WERI-Rb-1 (cell line): ENCODE results near the gene PPFIBP2.
A peak's percentile ranks its signal among the peaks of the same experiment; 100 is the strongest.

Source experiments
- DNase-seq: peaks from one replicate; pipeline ENCODE4 v3.0.0-alpha.2; 2020
- H3K27ac ChIP-seq: fragments of 250-450 bp; sonication (Bioruptor Pico); 2 replicates; pipeline ENCODE4 v1.5.1; 2020; ENCODE audit warnings: mild to moderate bottlenecking, moderate library complexity
- H3K27me3 ChIP-seq: fragments of 250-450 bp; sonication (Bioruptor Pico); 2 replicates; pipeline ENCODE4 v1.5.1; 2021; ENCODE audit warnings: mild to moderate bottlenecking, low read depth, moderate library complexity; ENCODE audit not compliant: insufficient read depth, severe bottlenecking
- H3K36me3 ChIP-seq: fragments of 250-450 bp; sonication (Bioruptor Pico); 2 replicates; pipeline ENCODE4 v1.5.1; 2020; ENCODE audit warnings: mild to moderate bottlenecking, moderate library complexity
- H3K4me3 ChIP-seq: 2 replicates; pipeline ENCODE4 v1.5.1; 2011; ENCODE audit warnings: low read depth, mild to moderate bottlenecking, control low read depth, low read length
- H3K9me3 ChIP-seq: fragments of 250-450 bp; sonication (Bioruptor Pico); 2 replicates; pipeline ENCODE4 v1.5.1; 2021; ENCODE audit warnings: mild to moderate bottlenecking, moderate library complexity; ENCODE audit not compliant: severe bottlenecking
- TF ChIP-seq, protein P1 (sequence below): IDR thresholded peaks from 2 replicates; pipeline ENCODE4 v1.5.1; 2011; ENCODE audit warnings: low read depth, mild to moderate bottlenecking, control low read depth, inconsistent platforms, low read length

Gene PPFIBP2

DNA sequence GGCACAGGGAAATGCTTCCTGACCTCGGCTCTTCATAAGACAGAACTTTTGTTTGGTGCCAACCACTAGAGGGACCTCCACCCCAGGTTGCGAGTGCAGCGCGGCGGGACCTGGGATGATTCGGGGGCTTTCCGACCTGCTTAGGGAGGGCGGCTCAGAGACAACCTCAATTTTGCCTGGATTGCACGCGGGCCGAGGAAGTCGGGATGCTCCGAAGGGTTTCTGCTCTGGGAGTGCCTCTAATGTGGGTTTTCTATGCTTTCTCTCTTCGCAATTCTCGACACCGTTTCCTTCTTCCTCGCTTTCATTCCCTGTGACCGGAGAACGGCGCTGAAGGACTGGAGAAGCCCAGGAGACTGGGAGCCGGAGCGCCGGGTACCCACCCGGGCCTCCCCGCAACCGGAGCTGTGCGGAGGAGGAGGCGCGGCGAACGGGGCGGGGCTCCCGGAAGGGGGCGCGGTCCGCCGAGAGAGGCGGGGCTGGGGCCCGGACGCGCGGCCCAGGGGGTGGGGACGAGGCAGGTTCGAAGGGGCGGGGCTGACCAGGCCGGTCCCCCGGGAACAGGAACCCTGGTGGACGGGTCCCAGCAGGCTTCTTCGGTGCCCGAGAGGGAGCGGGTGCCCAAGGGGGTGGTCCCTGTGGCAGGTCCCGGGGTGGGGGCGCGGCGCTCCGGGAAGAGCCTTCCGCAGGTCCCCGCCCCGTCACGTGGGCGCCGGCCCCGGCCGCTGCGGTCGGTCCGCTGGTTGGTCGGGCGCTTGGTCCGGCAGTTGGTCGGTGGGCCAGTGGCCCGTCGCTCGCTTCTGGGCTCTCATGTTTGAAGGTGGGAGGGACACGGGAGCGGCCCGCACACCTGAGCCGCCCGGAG, at the start of gene PPFIBP2:
Gene PPFIBP2, plus strand, starts transcription at position 766 of the 865 bp plus-strand sequence. CDS start 35,477 bp downstream, outside the sequence.
- H3K4me3 ChIP-seq = peak within 1 kb of the TSS; percentile 57
- no peak within 1 kb of the TSS for H3K27ac ChIP-seq
- H3K27me3 ChIP-seq = peaks cover 28% of the 10 kb centered on the region
- TF ChIP-seq, protein P1, sequence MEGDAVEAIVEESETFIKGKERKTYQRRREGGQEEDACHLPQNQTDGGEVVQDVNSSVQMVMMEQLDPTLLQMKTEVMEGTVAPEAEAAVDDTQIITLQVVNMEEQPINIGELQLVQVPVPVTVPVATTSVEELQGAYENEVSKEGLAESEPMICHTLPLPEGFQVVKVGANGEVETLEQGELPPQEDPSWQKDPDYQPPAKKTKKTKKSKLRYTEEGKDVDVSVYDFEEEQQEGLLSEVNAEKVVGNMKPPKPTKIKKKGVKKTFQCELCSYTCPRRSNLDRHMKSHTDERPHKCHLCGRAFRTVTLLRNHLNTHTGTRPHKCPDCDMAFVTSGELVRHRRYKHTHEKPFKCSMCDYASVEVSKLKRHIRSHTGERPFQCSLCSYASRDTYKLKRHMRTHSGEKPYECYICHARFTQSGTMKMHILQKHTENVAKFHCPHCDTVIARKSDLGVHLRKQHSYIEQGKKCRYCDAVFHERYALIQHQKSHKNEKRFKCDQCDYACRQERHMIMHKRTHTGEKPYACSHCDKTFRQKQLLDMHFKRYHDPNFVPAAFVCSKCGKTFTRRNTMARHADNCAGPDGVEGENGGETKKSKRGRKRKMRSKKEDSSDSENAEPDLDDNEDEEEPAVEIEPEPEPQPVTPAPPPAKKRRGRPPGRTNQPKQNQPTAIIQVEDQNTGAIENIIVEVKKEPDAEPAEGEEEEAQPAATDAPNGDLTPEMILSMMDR = peak; percentile 83
- H3K9me3 ChIP-seq = no peaks in the 10 kb centered on the region
- H3K36me3 ChIP-seq = no peaks in the 10 kb centered on the region
- peak; percentile 61 for DNase-seq

DNA sequence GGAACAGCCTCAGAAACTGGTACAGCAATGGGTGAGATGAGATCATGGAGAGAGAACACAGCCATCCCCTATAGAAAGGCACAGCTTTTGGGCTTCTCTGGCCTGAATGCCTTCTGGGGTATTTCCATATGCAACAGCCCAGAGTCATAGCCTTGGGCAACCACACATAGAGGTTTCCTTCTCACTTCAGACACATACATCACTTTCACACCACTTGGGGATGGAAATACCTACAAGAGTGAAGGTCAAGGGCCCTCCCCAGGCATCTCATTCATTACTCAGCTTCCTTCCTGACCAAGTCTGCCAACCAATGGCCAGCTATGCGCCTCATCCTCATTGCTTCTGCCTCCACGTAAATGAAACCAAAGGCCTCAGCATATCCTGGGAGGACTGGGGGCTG, 46.1 kb upstream of the PPFIBP2 start:
- no peak overlapping the region for H3K27ac ChIP-seq
- no peaks in the 10 kb centered on the region for H3K9me3 ChIP-seq
- no peak overlapping the region for H3K4me3 ChIP-seq
- H3K27me3 ChIP-seq = peaks cover 46% of the 10 kb centered on the region
- DNase-seq = no peak
- TF ChIP-seq, protein P1 = no peak
- H3K36me3 ChIP-seq = no peaks in the 10 kb centered on the region

DNA sequence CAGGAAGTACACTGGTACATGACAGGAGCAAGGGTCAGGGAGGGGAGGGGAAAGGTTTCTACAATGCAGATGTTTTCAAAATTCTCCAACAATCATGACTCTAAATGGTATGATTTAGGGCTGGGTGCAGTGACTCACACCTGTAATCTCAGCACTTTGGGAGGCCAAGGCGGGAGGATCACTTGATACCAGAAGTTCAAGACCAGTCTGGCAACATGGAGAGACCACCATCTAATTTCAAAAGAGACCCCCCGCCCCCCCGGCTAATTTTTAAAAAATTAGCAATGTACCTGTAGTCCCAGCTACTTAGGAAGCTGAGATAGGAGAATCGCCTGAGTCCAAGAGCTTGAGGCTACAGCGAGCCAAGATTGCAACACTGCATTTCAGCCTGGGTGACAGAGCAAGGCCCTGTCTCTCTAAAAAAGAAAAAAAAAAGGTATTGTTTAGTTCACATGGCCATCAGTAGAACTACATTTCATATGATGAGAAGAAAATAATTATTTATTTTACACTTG, 44.4 kb upstream of the PPFIBP2 start:
- H3K36me3 ChIP-seq = no peaks in the 10 kb centered on the region
- peaks cover 41% of the 10 kb centered on the region for H3K27me3 ChIP-seq
- TF ChIP-seq, protein P1 = no peak
- no peak for DNase-seq
- H3K4me3 ChIP-seq = no peak overlapping the region
- H3K27ac ChIP-seq = no peak overlapping the region
- no peaks in the 10 kb centered on the region for H3K9me3 ChIP-seq

DNA sequence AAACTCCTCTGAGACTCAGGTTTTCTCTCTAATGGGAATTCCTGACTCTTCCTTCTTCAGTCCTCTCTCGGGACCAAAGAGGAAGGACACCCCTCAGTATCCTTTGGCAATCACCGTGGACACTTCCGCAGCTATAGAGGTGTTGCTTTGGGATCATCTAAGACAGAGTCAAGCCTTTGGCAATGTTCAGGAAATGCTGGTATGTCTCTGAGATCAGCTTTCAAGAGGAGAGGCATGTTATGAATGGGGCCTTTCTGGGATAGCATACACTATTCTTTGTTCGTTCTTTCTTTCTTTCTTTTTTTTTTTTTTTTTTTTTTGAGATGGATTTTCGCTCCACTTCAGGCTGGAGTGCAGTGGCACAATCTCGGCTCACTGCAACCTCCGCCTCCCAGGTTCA, 42.7 kb upstream of the PPFIBP2 start:
- TF ChIP-seq, protein P1 = no peak
- DNase-seq = no peak
- Histone ChIP-seq H3K4me3 (no peak overlapping the region), H3K9me3 (no peaks in the 10 kb centered on the region), H3K27ac (no peak overlapping the region), H3K36me3 (no peaks in the 10 kb centered on the region), H3K27me3 (peaks cover 34% of the 10 kb centered on the region)

DNA sequence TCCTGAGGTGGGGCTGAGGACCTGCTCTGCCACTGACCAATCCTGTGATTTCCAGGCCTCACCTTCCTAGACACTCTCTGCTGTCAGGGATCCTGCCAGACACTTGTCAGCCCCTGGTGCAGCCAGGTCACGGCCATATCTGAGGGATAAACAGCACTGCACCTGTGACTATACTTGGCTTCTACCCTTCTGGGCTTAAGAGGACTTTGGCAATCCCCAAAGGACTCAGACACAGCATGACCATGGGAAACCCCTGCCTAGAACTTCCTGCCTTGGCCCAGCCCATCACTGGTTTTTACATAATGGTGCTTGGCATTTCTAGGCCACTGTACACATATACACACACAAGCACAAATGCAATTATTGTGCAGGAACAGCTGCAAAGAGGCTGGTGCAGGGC, 40.1 kb upstream of the PPFIBP2 start:
- no peak overlapping the region for H3K4me3 ChIP-seq
- H3K9me3 ChIP-seq = no peaks in the 10 kb centered on the region
- H3K27me3 ChIP-seq = peaks cover 42% of the 10 kb centered on the region
- no peak overlapping the region for H3K27ac ChIP-seq
- TF ChIP-seq, protein P1 = no peak
- DNase-seq = no peak
- no peaks in the 10 kb centered on the region for H3K36me3 ChIP-seq
